Keratinocyte (primary cell): ENCODE results near the gene OR2M4. TPM values are rescaled to one million over a fixed set of nuclear protein-coding genes. Genes with fewer than 3 reads are reported as not detected.

ENCODE experiments used
- DNase-seq: peaks from one replicate; pipeline ENCODE4 v3.0.0-alpha.2; 2011; ENCODE audit warnings: low read depth, missing footprints, low spot score
- FAIRE-seq: peaks from 2 replicates; lab custom pipeline; 2011; peaks lifted over from hg19 to GRCh38; lab: Jason Lieb, UNC
- H2AFZ ChIP-seq: 2 replicates; pipeline ENCODE4 v1.6.0; 2012; ENCODE audit warnings: low read length, control low read depth, inconsistent platforms; ENCODE audit not compliant: control insufficient read depth
- H3K27ac ChIP-seq: 2 replicates; pipeline ENCODE4 v1.5.1; 2011; ENCODE audit warnings: low read length; ENCODE audit not compliant: control insufficient read depth, insufficient read depth
- H3K27me3 ChIP-seq: 3 replicates; pipeline ENCODE4 v1.6.0; 2011; ENCODE audit warnings: low read length; ENCODE audit not compliant: control insufficient read depth, insufficient read depth; ENCODE audit errors: extremely low read depth
- H3K36me3 ChIP-seq, 2 experiments: 2 replicates in 1 of 2; 3 replicates in 1 of 2; pipeline ENCODE4 v1.5.1; 2011; ENCODE audit warnings: low read length in 2 of 2, mild to moderate bottlenecking in 1 of 2; ENCODE audit not compliant: control insufficient read depth in 2 of 2, insufficient read depth in 2 of 2; ENCODE audit errors: extremely low read depth in 1 of 2
- H3K4me1 ChIP-seq: 3 replicates; pipeline ENCODE4 v1.5.1; 2011; ENCODE audit warnings: low read length; ENCODE audit not compliant: control insufficient read depth, insufficient read depth; ENCODE audit errors: extremely low read depth
- H3K4me2 ChIP-seq: 3 replicates; pipeline ENCODE4 v1.6.0; 2011; ENCODE audit warnings: low read depth, low read length; ENCODE audit not compliant: control insufficient read depth, insufficient read depth; ENCODE audit errors: extremely low read depth
- H3K4me3 ChIP-seq, 3 experiments: fragments of 200-600 bp in 1 of 3; sonication (generic) in 1 of 3; 2 replicates in 2 of 3; 3 replicates in 1 of 3; pipeline ENCODE4 v1.5.1; 2011 to 2016; ENCODE audit warnings: low read length in 3 of 3, mild to moderate bottlenecking in 3 of 3, control low read depth in 2 of 3, inconsistent platforms in 1 of 3, low read depth in 1 of 3, mixed read lengths in 1 of 3, mixed run types in 1 of 3, moderate library complexity in 1 of 3; ENCODE audit not compliant: control insufficient read depth in 2 of 3, insufficient read depth in 2 of 3; ENCODE audit errors: extremely low read depth in 1 of 3
- H3K79me2 ChIP-seq: 2 replicates; pipeline ENCODE4 v1.6.0; 2012; ENCODE audit warnings: low read length; ENCODE audit not compliant: control insufficient read depth, insufficient read depth
- H3K9ac ChIP-seq: 3 replicates; pipeline ENCODE4 v1.6.0; 2011; ENCODE audit warnings: low read length; ENCODE audit not compliant: control insufficient read depth, insufficient read depth; ENCODE audit errors: extremely low read depth
- H3K9me1 ChIP-seq: 3 replicates; pipeline ENCODE4 v1.6.0; 2011; ENCODE audit warnings: low read length; ENCODE audit not compliant: control insufficient read depth, insufficient read depth; ENCODE audit errors: extremely low read depth
- H3K9me3 ChIP-seq: 2 replicates; pipeline ENCODE4 v1.5.1; 2012; ENCODE audit warnings: low read depth, low read length; ENCODE audit not compliant: control insufficient read depth
- H4K20me1 ChIP-seq: 3 replicates; pipeline ENCODE4 v1.6.0; 2011; ENCODE audit warnings: low read length; ENCODE audit not compliant: control insufficient read depth, insufficient read depth; ENCODE audit errors: extremely low read depth
- EZH2 ChIP-seq: IDR thresholded peaks from one replicate; pipeline ENCODE4 v1.6.1; 2012; ENCODE audit warnings: inconsistent platforms, mild to moderate bottlenecking, low read length, moderate library complexity
- dilution Hi-C: fragments of 300-500 bp; cut with MboI; formaldehyde crosslinking; loops from one replicate; pipeline ENCODE4 v1.7.0; 2020; ENCODE audit warnings: low sequenced_read_pairs; ENCODE audit not compliant: extremely low pct_ligation_motif_present
- polyA plus RNA-seq, 5 experiments: library from polyadenylated mRNA; depleted of rRNA in 3 of 5; stranded (reverse) in 3 of 5; stranded (forward) in 1 of 5; unstranded in 1 of 5; fragments of >200 nt; gene quantifications; 1 replicate in 1 of 5; 2 replicates in 3 of 5; 3 replicates in 1 of 5; pipeline versions ENCODE4 v1.2.1 to v1.2.3, GENCODE V29; 2011 to 2012; ENCODE audit warnings: missing spikeins in 2 of 5, low read depth in 1 of 5, low replicate concordance in 1 of 5
- TF ChIP-seq, protein P1 (sequence below), 3 experiments: IDR thresholded peaks in 1 of 3; conservative IDR thresholded peaks in 1 of 3; optimal IDR thresholded peaks in 1 of 3; 2 replicates in 2 of 3; 3 replicates in 1 of 3; pipeline versions ENCODE3 to v1.5.1; 2011; ENCODE audit warnings: low read length in 3 of 3, mild to moderate bottlenecking in 3 of 3, moderate library complexity in 2 of 3, control low read depth in 1 of 3, inconsistent platforms in 1 of 3; ENCODE audit not compliant: insufficient read depth in 2 of 3; ENCODE audit errors: extremely low read depth in 1 of 3

OR2M4 gene
- polyA plus RNA-seq, 1 donor (not counting 4 experiments of a cell fraction or from before 2014, with no cell fraction given): not detected

DNA sequence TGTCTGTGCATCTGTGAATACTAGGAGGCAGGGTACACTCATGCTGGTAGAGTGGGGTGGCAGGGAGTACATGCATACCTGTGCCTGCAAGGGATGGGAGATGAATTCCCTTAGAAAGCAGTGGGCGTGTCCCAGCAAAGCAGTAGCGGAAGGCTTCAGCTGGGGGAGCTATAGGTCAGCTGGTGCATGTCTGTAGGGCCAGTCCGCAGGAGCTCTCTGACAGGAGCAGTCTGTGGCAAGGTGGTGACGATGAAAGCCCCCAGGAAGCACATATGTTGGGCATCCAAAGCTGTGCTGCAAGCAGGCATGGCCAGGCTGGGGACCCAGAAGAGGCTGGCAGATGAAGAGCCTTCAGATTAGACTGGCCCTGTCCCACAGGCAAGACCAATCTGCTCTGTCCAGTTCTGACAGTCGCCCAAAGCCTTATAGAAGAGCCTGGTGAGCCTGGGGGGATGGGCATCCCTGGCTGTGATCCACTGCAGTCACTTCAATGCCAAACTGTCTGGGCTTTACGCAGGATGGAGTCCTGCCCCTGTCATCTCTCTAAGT, 1.8 kb upstream of the OR2M4 start:
- peaks cover 4% of the 10 kb centered on the region for H3K9me3 ChIP-seq
- TF ChIP-seq EZH2: no peak
- TF ChIP-seq, protein P1, sequence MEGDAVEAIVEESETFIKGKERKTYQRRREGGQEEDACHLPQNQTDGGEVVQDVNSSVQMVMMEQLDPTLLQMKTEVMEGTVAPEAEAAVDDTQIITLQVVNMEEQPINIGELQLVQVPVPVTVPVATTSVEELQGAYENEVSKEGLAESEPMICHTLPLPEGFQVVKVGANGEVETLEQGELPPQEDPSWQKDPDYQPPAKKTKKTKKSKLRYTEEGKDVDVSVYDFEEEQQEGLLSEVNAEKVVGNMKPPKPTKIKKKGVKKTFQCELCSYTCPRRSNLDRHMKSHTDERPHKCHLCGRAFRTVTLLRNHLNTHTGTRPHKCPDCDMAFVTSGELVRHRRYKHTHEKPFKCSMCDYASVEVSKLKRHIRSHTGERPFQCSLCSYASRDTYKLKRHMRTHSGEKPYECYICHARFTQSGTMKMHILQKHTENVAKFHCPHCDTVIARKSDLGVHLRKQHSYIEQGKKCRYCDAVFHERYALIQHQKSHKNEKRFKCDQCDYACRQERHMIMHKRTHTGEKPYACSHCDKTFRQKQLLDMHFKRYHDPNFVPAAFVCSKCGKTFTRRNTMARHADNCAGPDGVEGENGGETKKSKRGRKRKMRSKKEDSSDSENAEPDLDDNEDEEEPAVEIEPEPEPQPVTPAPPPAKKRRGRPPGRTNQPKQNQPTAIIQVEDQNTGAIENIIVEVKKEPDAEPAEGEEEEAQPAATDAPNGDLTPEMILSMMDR (optimal IDR thresholded peaks at IDR 0.05 in 1 of 3, IDR thresholded peaks at IDR 0.05 in 1 of 3, conservative IDR thresholded peaks at IDR 0.05 in 1 of 3; ENCODE audit: extremely low read depth in 1 of 3, insufficient read depth in 2 of 3, low read length in 3 of 3): no peak
- H3K4me2 ChIP-seq: no peak overlapping the region
- no peaks in the 10 kb centered on the region for H3K36me3 ChIP-seq
- no peak overlapping the region for H3K4me3 ChIP-seq
- no peaks in the 10 kb centered on the region for H3K9me1 ChIP-seq
- H3K4me1 ChIP-seq: no peaks in the 10 kb centered on the region
- no peak for DNase-seq
- no peaks in the 10 kb centered on the region for H4K20me1 ChIP-seq
- no peak overlapping the region for H3K27ac ChIP-seq
- H3K9ac ChIP-seq: no peak overlapping the region
- dilution Hi-C loops: no loop called here
- no peaks in the 10 kb centered on the region for H3K27me3 ChIP-seq
- H2AFZ ChIP-seq: no peak overlapping the region
- no peaks in the 10 kb centered on the region for H3K79me2 ChIP-seq
- no peak for FAIRE-seq

GRCh38 chr1:248239478-248239877, 8.3 kb downstream of the OR2M4 start:
- H4K20me1 ChIP-seq: no peaks in the 10 kb centered on the region
- no peak overlapping the region for H3K4me3 ChIP-seq
- no peaks in the 10 kb centered on the region for H3K27me3 ChIP-seq
- H3K9ac ChIP-seq: no peak overlapping the region
- dilution Hi-C loops: no loop called here
- H3K27ac ChIP-seq: no peak overlapping the region
- no peaks in the 10 kb centered on the region for H3K9me3 ChIP-seq
- H3K4me2 ChIP-seq: no peak overlapping the region
- H3K4me1 ChIP-seq: no peaks in the 10 kb centered on the region
- no peaks in the 10 kb centered on the region for H3K36me3 ChIP-seq
- H2AFZ ChIP-seq: no peak overlapping the region
- TF ChIP-seq, protein P1 (optimal IDR thresholded peaks at IDR 0.05 in 1 of 3, IDR thresholded peaks at IDR 0.05 in 1 of 3, conservative IDR thresholded peaks at IDR 0.05 in 1 of 3; ENCODE audit: extremely low read depth in 1 of 3, insufficient read depth in 2 of 3, low read length in 3 of 3): no peak
- no peak for TF ChIP-seq EZH2
- H3K9me1 ChIP-seq: no peaks in the 10 kb centered on the region
- FAIRE-seq (no peak), DNase-seq (no peak)
- H3K79me2 ChIP-seq: no peaks in the 10 kb centered on the region
